WTC11 (cell line): ENCODE data around the gene ACO1.

ENCODE experiments used
- CTCF ChIP-seq: fragments of 200-600 bp; IDR thresholded peaks from 2 replicates; pipeline ENCODE4 v1.8.0; 2022; ENCODE audit warnings: antibody characterized with exemption
- ETV6 ChIP-seq: sonication (generic); formaldehyde crosslinking; IDR thresholded peaks from 2 replicates; pipeline ENCODE4 v1.8.1; 2022; ENCODE audit warnings: mild to moderate bottlenecking, missing genetic modification reagents
- MAX ChIP-seq: sonication (generic); formaldehyde crosslinking; IDR thresholded peaks from 2 replicates; pipeline ENCODE4 v1.8.0; 2022; ENCODE audit warnings: mild to moderate bottlenecking, missing genetic modification reagents
- SOX15 ChIP-seq: fragments of 250-450 bp; sonication (Bioruptor Pico); IDR thresholded peaks from 2 replicates; pipeline ENCODE4 v1.9.0; 2021; ENCODE audit warnings: mild to moderate bottlenecking

- TF ChIP-seq MAX (no peak), CTCF (no peak), SOX15 (no peak), ETV6 (CRISPR knock-in tag) (no peak)
These were observed 40.2 kb downstream of the ACO1 start for GRCh38 chr9:32424616-32425015.
